Measurements from ENCODE around the gene COL6A2. TPM values are rescaled to one million over a fixed set of nuclear protein-coding genes. Genes with fewer than 3 reads are reported as not detected.

Gene COL6A2
- total RNA-seq, 6 experiments from 2014 or later = 17.3 to 81.7 (median 38.4) TPM

GRCh38 chr21:46115441-46116188 lies 17.7 kb downstream of the COL6A2 start:
- peak; percentile 10 to 55 (median 45) for DNase-seq
- intact Hi-C loops (cut with DNase I) = no loop called here
- ATAC-seq = no peak
- Histone ChIP-seq H3K4me1 (no peaks in the 10 kb centered on the region), H3K4me3 (no peak overlapping the region), H3K27me3 (no peaks in the 10 kb centered on the region), H3K36me3 (no peaks in the 10 kb centered on the region), H3K27ac (no peak overlapping the region), H3K9me3 (no peaks in the 10 kb centered on the region)
- TF ChIP-seq POLR2A (IDR thresholded peaks at IDR 0.05) = no peak
- TF ChIP-seq CTCF (IDR thresholded peaks at IDR 0.05) = no peak
- 90% methylated on average over 8 of the region's 17 CpGs for WGBS (ENCODE audit: insufficient coverage, low coverage, low lambda C conversion rate, missing lambda C conversion rate)

- Histone ChIP-seq H3K36me3 (no peaks in the 10 kb centered on the region), H3K27me3 (no peaks in the 10 kb centered on the region), H3K4me1 (no peaks in the 10 kb centered on the region), H3K27ac (no peak overlapping the region), H3K9me3 (no peaks in the 10 kb centered on the region), H3K4me3 (no peak overlapping the region)
- 33% methylated on average over 1 of the region's 20 CpGs for WGBS (ENCODE audit: insufficient coverage, low coverage, low lambda C conversion rate, missing lambda C conversion rate)
- intact Hi-C loops (cut with DNase I) = no loop called here
- ATAC-seq (no peak), DNase-seq (peak in 2 of 3 donors; percentile 45 to 52)
- no peak for TF ChIP-seq CTCF (IDR thresholded peaks at IDR 0.05)
- TF ChIP-seq POLR2A (IDR thresholded peaks at IDR 0.05) = no peak
These were observed 18.4 kb downstream of the COL6A2 start for GRCh38 chr21:46116189-46116775.

GRCh38 chr21:46116776-46117585 lies 19.1 kb downstream of the COL6A2 start:
- intact Hi-C loops (cut with DNase I) = no loop called here
- no peaks in the 10 kb centered on the region for H3K4me1 ChIP-seq
- no peak overlapping the region for H3K27ac ChIP-seq
- peak; percentile 19 to 63 (median 47) for DNase-seq
- H3K27me3 ChIP-seq = no peaks in the 10 kb centered on the region
- H3K36me3 ChIP-seq = no peaks in the 10 kb centered on the region
- 38% methylated on average over 4 of the region's 24 CpGs for WGBS (ENCODE audit: insufficient coverage, low coverage, low lambda C conversion rate, missing lambda C conversion rate)
- TF ChIP-seq CTCF (IDR thresholded peaks at IDR 0.05) (no peak), POLR2A (IDR thresholded peaks at IDR 0.05) (no peak)
- no peak overlapping the region for H3K4me3 ChIP-seq
- H3K9me3 ChIP-seq = no peaks in the 10 kb centered on the region
- peak in 2 of 4 donors; percentile 1 to 6 for ATAC-seq

GRCh38 chr21:46117586-46118315 lies 19.8 kb downstream of the COL6A2 start:
- no peak overlapping the region for H3K27ac ChIP-seq
- H3K4me3 ChIP-seq = no peak overlapping the region
- H3K9me3 ChIP-seq = no peaks in the 10 kb centered on the region
- ATAC-seq (no peak), DNase-seq (peak; percentile 19 to 57 (median 44))
- no peaks in the 10 kb centered on the region for H3K27me3 ChIP-seq
- no peaks in the 10 kb centered on the region for H3K36me3 ChIP-seq
- no peaks in the 10 kb centered on the region for H3K4me1 ChIP-seq
- intact Hi-C loops (cut with DNase I) = no loop called here
- WGBS (ENCODE audit: insufficient coverage, low coverage, low lambda C conversion rate, missing lambda C conversion rate) = 45% methylated on average over 4 of the region's 29 CpGs
- TF ChIP-seq POLR2A (IDR thresholded peaks at IDR 0.05) (no peak), CTCF (IDR thresholded peaks at IDR 0.05) (no peak)

All from right lobe of liver (tissue), 6 donors.